Calu3 (cell line): ENCODE measurements around the gene ANO8. TPM values are rescaled to one million over a fixed set of nuclear protein-coding genes. Genes with fewer than 3 reads are reported as not detected.

Experiments used
- BruUV-seq: library from RNA; stranded (reverse); fragments of 400-500 nt; replicated peaks from 2 replicates; lab custom pipeline; 2021; lab: Mats Ljungman, UMichigan
- CTCF ChIA-PET: fragments of 300-600 bp; sonication (Branson Sonifier 250); formaldehyde crosslinking; loops from one replicate; lab custom pipeline; 2022; ENCODE audit warnings: antibody characterized with exemption; lab: Charles Lee
- DNase-seq: peaks from one replicate; pipeline ENCODE4 v3.0.0; 2022
- H3K27ac Mint-ChIP-seq: one replicate; pipeline ENCODE4 v1.8.0; 2022; ENCODE audit warnings: mixed read lengths; ENCODE audit not compliant: unreplicated experiment
- H3K27me3 Mint-ChIP-seq: one replicate; pipeline ENCODE4 v1.8.0; 2022; ENCODE audit warnings: mixed read lengths; ENCODE audit not compliant: unreplicated experiment
- H3K36me3 Mint-ChIP-seq: one replicate; pipeline ENCODE4 v1.8.0; 2022; ENCODE audit warnings: mild to moderate bottlenecking, moderate library complexity, mixed read lengths; ENCODE audit not compliant: insufficient read depth, unreplicated experiment
- H3K4me1 Mint-ChIP-seq: one replicate; pipeline ENCODE4 v1.8.0; 2022; ENCODE audit warnings: mild to moderate bottlenecking, low read depth, mixed read lengths; ENCODE audit not compliant: unreplicated experiment
- H3K4me3 Mint-ChIP-seq: one replicate; pipeline ENCODE4 v1.8.0; 2022; ENCODE audit warnings: mild to moderate bottlenecking, low read depth, moderate library complexity, mixed read lengths; ENCODE audit not compliant: unreplicated experiment
- H3K9me3 Mint-ChIP-seq: one replicate; pipeline ENCODE4 v1.8.0; 2022; ENCODE audit warnings: low read depth, mixed read lengths; ENCODE audit not compliant: unreplicated experiment
- intact Hi-C: fragments of 100-400 bp; cut with micrococcal nuclease; formaldehyde crosslinking; loops from one replicate; pipeline ENCODE4 v1.10.0; 2022; ENCODE audit not compliant: unreplicated experiment
- total RNA-seq: library from RNA; stranded (reverse); gene quantifications from 2 replicates; pipeline ENCODE4 v1.2.3, GENCODE V29; 2022
- TF ChIP-seq, protein P1 (sequence below): fragments of 200-600 bp; IDR thresholded peaks from one replicate; pipeline ENCODE4 v1.8.0; 2022; ENCODE audit warnings: antibody characterized with exemption; ENCODE audit not compliant: unreplicated experiment

Gene ANO8
- total RNA-seq, 1 experiment from 2014 or later: 10.5 TPM

- no TSS peak for BruUV-seq
- Mint-ChIP-seq H3K36me3 (peaks cover 6% of the 10 kb centered on the region), H3K9me3 (no peaks in the 10 kb centered on the region), H3K4me1 (peaks cover under 1% of the 10 kb centered on the region), H3K4me3 (no peak overlapping the region), H3K27ac (peak overlapping the region; percentile 34), H3K27me3 (peaks cover 35% of the 10 kb centered on the region)
- CTCF ChIA-PET: no interaction called here
- intact Hi-C loops: no loop called here
- no peak for DNase-seq
- TF ChIP-seq, protein P1, sequence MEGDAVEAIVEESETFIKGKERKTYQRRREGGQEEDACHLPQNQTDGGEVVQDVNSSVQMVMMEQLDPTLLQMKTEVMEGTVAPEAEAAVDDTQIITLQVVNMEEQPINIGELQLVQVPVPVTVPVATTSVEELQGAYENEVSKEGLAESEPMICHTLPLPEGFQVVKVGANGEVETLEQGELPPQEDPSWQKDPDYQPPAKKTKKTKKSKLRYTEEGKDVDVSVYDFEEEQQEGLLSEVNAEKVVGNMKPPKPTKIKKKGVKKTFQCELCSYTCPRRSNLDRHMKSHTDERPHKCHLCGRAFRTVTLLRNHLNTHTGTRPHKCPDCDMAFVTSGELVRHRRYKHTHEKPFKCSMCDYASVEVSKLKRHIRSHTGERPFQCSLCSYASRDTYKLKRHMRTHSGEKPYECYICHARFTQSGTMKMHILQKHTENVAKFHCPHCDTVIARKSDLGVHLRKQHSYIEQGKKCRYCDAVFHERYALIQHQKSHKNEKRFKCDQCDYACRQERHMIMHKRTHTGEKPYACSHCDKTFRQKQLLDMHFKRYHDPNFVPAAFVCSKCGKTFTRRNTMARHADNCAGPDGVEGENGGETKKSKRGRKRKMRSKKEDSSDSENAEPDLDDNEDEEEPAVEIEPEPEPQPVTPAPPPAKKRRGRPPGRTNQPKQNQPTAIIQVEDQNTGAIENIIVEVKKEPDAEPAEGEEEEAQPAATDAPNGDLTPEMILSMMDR: no peak
These were observed 13.2 kb upstream of the ANO8 start for GRCh38 chr19:17347877-17348276.

DNA sequence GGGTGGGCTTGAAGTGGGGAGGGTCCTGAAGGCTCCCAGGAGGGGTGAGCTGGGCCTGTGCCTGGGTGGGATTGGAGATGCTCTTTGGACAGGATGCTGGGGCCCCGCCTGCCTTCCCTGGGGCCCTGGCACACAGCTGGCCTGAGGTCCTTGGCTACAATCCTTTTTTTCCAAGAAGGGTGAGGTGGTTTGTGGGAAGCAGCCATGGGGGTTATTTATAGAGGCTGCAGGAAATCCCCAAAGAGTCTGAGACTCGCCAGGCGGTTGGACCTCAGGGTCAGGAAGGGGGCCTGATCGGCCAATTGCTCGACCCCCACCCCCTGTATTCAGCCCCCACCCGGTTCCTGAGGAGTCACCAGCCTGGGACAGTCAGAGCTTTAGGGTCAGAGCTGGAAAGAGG lies 12.7 kb upstream of the ANO8 start:
- intact Hi-C loops: no loop called here
- Mint-ChIP-seq H3K27me3 (peaks cover 30% of the 10 kb centered on the region), H3K4me3 (no peak overlapping the region), H3K36me3 (peaks cover 10% of the 10 kb centered on the region), H3K9me3 (no peaks in the 10 kb centered on the region), H3K27ac (peak overlapping the region; percentile 34), H3K4me1 (no peaks in the 10 kb centered on the region)
- no TSS peak for BruUV-seq
- DNase-seq: no peak
- CTCF ChIA-PET: no interaction called here
- TF ChIP-seq, protein P1: no peak

- no peak overlapping the region for H3K4me3 Mint-ChIP-seq
- intact Hi-C loops: no loop called here
These were observed 11.5 kb upstream of the ANO8 start for GRCh38 chr19:17346109-17346671.

GRCh38 chr19:17341845-17342244 lies 7.2 kb upstream of the ANO8 start:
- Mint-ChIP-seq H3K27me3 (no peaks in the 10 kb centered on the region), H3K4me1 (no peaks in the 10 kb centered on the region), H3K9me3 (no peaks in the 10 kb centered on the region), H3K36me3 (peaks cover 33% of the 10 kb centered on the region), H3K4me3 (no peak overlapping the region), H3K27ac (no peak overlapping the region)
- TF ChIP-seq, protein P1: no peak
- no TSS peak for BruUV-seq
- intact Hi-C loops: no loop called here
- no peak for DNase-seq
- CTCF ChIA-PET: no interaction called here

More at GRCh38 chr19:17346109-17346671, 11.5 kb upstream of the ANO8 start:
- H3K36me3 Mint-ChIP-seq: peaks cover 11% of the 10 kb centered on the region
- H3K27ac Mint-ChIP-seq: no peak overlapping the region
- H3K9me3 Mint-ChIP-seq: no peaks in the 10 kb centered on the region
- BruUV-seq: no TSS peak
- no peaks in the 10 kb centered on the region for H3K4me1 Mint-ChIP-seq
- CTCF ChIA-PET: no interaction called here
- TF ChIP-seq, protein P1: peak; percentile 76
- H3K27me3 Mint-ChIP-seq: peaks cover 22% of the 10 kb centered on the region
- DNase-seq: peak; percentile 81
